Nephron progenitor cell (in vitro differentiated cells): ENCODE measurements around the gene GRM1.

Source experiments
- DNase-seq: peaks from one replicate; pipeline ENCODE4 v3.0.0; 2021
- H3K27ac Mint-ChIP-seq: 2 replicates; pipeline ENCODE4 v1.8.0; 2021; ENCODE audit warnings: mild to moderate bottlenecking, moderate library complexity, mixed read lengths
- H3K27me3 Mint-ChIP-seq: 2 replicates; pipeline ENCODE4 v1.8.0; 2021; ENCODE audit warnings: mild to moderate bottlenecking, low read depth, mixed read lengths; ENCODE audit not compliant: poor library complexity
- H3K36me3 Mint-ChIP-seq: 2 replicates; pipeline ENCODE4 v1.8.0; 2021; ENCODE audit warnings: low read depth, mixed read lengths
- H3K4me1 Mint-ChIP-seq: 2 replicates; pipeline ENCODE4 v1.8.0; 2021; ENCODE audit warnings: mixed read lengths
- H3K4me3 Mint-ChIP-seq: 2 replicates; pipeline ENCODE4 v1.8.0; 2021; ENCODE audit warnings: mild to moderate bottlenecking, moderate library complexity, mixed read lengths
- H3K9me3 Mint-ChIP-seq: 2 replicates; pipeline ENCODE4 v1.8.0; 2021; ENCODE audit warnings: mild to moderate bottlenecking, moderate library complexity, mixed read lengths
- CTCF ChIP-seq: fragments of 200-600 bp; sonication (generic); IDR thresholded peaks from 2 replicates; pipeline ENCODE4 v1.5.0; 2021; ENCODE audit warnings: antibody characterized with exemption

The GRM1 gene

GRCh38 chr6:146202570-146202969, 173.7 kb downstream of the GRM1 start:
- Mint-ChIP-seq H3K4me3 (no peak overlapping the region), H3K4me1 (no peaks in the 10 kb centered on the region), H3K36me3 (no peaks in the 10 kb centered on the region), H3K27ac (no peak overlapping the region), H3K9me3 (no peaks in the 10 kb centered on the region), H3K27me3 (no peaks in the 10 kb centered on the region)
- no peak for DNase-seq
- no peak for TF ChIP-seq CTCF

- no peaks in the 10 kb centered on the region for H3K9me3 Mint-ChIP-seq
- no peak overlapping the region for H3K27ac Mint-ChIP-seq
- no peak for TF ChIP-seq CTCF
- H3K36me3 Mint-ChIP-seq = no peaks in the 10 kb centered on the region
- H3K4me1 Mint-ChIP-seq = no peaks in the 10 kb centered on the region
- no peak for DNase-seq
- no peak overlapping the region for H3K4me3 Mint-ChIP-seq
- no peaks in the 10 kb centered on the region for H3K27me3 Mint-ChIP-seq
Observed at GRCh38 chr6:146209942-146210341, 181.1 kb downstream of the GRM1 start.

GRCh38 chr6:146210406-146211083, 181.7 kb downstream of the GRM1 start:
- Mint-ChIP-seq H3K36me3 (no peaks in the 10 kb centered on the region), H3K4me1 (no peaks in the 10 kb centered on the region), H3K27ac (no peak overlapping the region), H3K4me3 (no peak overlapping the region), H3K9me3 (no peaks in the 10 kb centered on the region), H3K27me3 (no peaks in the 10 kb centered on the region)
- no peak for TF ChIP-seq CTCF
- DNase-seq = no peak

GRCh38 chr6:146211646-146212045, 182.8 kb downstream of the GRM1 start:
- no peaks in the 10 kb centered on the region for H3K9me3 Mint-ChIP-seq
- H3K27me3 Mint-ChIP-seq = no peaks in the 10 kb centered on the region
- no peak overlapping the region for H3K4me3 Mint-ChIP-seq
- no peaks in the 10 kb centered on the region for H3K4me1 Mint-ChIP-seq
- no peak for TF ChIP-seq CTCF
- DNase-seq = no peak
- no peaks in the 10 kb centered on the region for H3K36me3 Mint-ChIP-seq
- H3K27ac Mint-ChIP-seq = no peak overlapping the region

GRCh38 chr6:146212781-146213180, 183.9 kb downstream of the GRM1 start:
- no peak for DNase-seq
- Mint-ChIP-seq H3K9me3 (no peaks in the 10 kb centered on the region), H3K27ac (no peak overlapping the region), H3K4me3 (no peak overlapping the region), H3K36me3 (no peaks in the 10 kb centered on the region), H3K27me3 (no peaks in the 10 kb centered on the region), H3K4me1 (no peaks in the 10 kb centered on the region)
- TF ChIP-seq CTCF = no peak

GRCh38 chr6:146219101-146219500, 190.2 kb downstream of the GRM1 start:
- Mint-ChIP-seq H3K4me1 (no peaks in the 10 kb centered on the region), H3K4me3 (no peak overlapping the region), H3K27ac (no peak overlapping the region), H3K36me3 (no peaks in the 10 kb centered on the region), H3K27me3 (no peaks in the 10 kb centered on the region), H3K9me3 (no peaks in the 10 kb centered on the region)
- no peak for DNase-seq
- TF ChIP-seq CTCF = no peak
